A549 (cell line): Measurements from ENCODE around the gene ZNF608. TPM values are rescaled to one million over a fixed set of nuclear protein-coding genes. Genes with fewer than 3 reads are reported as not detected.

ENCODE experiments used
- ATAC-seq, 2 experiments: fragments of 200-7000 bp in 1 of 2; fragments of >200 bp in 1 of 2; cut with Nextera tagmentation in 1 of 2; cut with Tn5 transposase in 1 of 2; 3 replicates each; pipeline versions ENCODE4 v1.8.0 to v1.9.1; 2018 to 2020; ENCODE audit warnings: mild to moderate bottlenecking in 1 of 2, moderate library complexity in 1 of 2
- CTCF ChIA-PET: fragments of 300-600 bp; sonication (Branson Sonifier 250); formaldehyde crosslinking; extraction: SDS; loops from one replicate; lab custom pipeline; 2021; ENCODE audit warnings: antibody characterized with exemption, inconsistent platforms; lab: Yijun Ruan, JAX
- POLR2A ChIA-PET: fragments of 350-600 bp; formaldehyde crosslinking; extraction: SDS; loops from one replicate; lab custom pipeline; 2021; ENCODE audit warnings: antibody characterized with exemption, inconsistent platforms; lab: Yijun Ruan, JAX
- DNase-seq, 2 experiments: peaks; one replicate each; pipeline versions ENCODE4 v3.0.0 to v3.0.0-alpha.2; 2011 to 2016; ENCODE audit warnings: low read depth in 1 of 2, low spot score in 1 of 2
- FAIRE-seq: peaks from 2 replicates; lab custom pipeline; 2011; peaks lifted over from hg19 to GRCh38; lab: Jason Lieb, UNC
- H3K27ac ChIP-seq, 2 experiments: fragments of >200 bp; sonication (Bioruptor Twin); formaldehyde crosslinking; 3 replicates each; pipeline ENCODE4 v1.5.1; 2016 to 2017
- H3K4me1 ChIP-seq: fragments of >200 bp; sonication (Bioruptor Twin); formaldehyde crosslinking; 3 replicates; pipeline ENCODE4 v1.6.1; 2016
- H3K4me2 ChIP-seq: fragments of >200 bp; sonication (Bioruptor Twin); formaldehyde crosslinking; 3 replicates; pipeline ENCODE4 v1.6.1; 2016
- H3K4me3 ChIP-seq: fragments of >200 bp; sonication (Bioruptor Twin); formaldehyde crosslinking; 3 replicates; pipeline ENCODE4 v1.5.1; 2016
- H3K9me3 ChIP-seq: fragments of >200 bp; sonication (Bioruptor Twin); formaldehyde crosslinking; 3 replicates; pipeline ENCODE4 v1.6.1; 2016
- BHLHE40 ChIP-seq: IDR thresholded peaks from 2 replicates; pipeline ENCODE4 v1.6.1; 2012; ENCODE audit warnings: low read depth, low read length, inconsistent platforms
- CBX8 ChIP-seq: fragments of 200-600 bp; sonication (generic); IDR thresholded peaks from 2 replicates; pipeline ENCODE4 v1.6.1; 2016
- CEBPB ChIP-seq, 2 experiments: fragments of >200 bp in 1 of 2; sonication (Bioruptor Twin) in 1 of 2; formaldehyde crosslinking in 1 of 2; IDR thresholded peaks; 2 replicates each; pipeline ENCODE4 v1.6.1; 2012 to 2016
- CHD2 ChIP-seq: fragments of 150-350 bp; IDR thresholded peaks from 2 replicates; pipeline ENCODE4 v1.6.1; 2014; ENCODE audit warnings: low read length; ENCODE audit not compliant: partially characterized antibody
- EHF ChIP-seq: fragments of 250-450 bp; sonication (Bioruptor Pico); IDR thresholded peaks from 2 replicates; pipeline ENCODE4 v1.5.0; 2020; ENCODE audit warnings: mild to moderate bottlenecking
- EP300 ChIP-seq, 2 experiments: fragments of >200 bp; sonication (Bioruptor Twin); formaldehyde crosslinking; IDR thresholded peaks; 2 replicates in 1 of 2; 3 replicates in 1 of 2; pipeline ENCODE4 v1.6.1; 2016 to 2017
- HOXA7 ChIP-seq: fragments of 250-450 bp; sonication (Bioruptor Pico); IDR thresholded peaks from 2 replicates; pipeline ENCODE4 v1.5.0; 2020; ENCODE audit warnings: mild to moderate bottlenecking, moderate library complexity
- HOXB5 ChIP-seq: fragments of 250-450 bp; sonication (Bioruptor Pico); IDR thresholded peaks from 2 replicates; pipeline ENCODE4 v1.5.0; 2020; ENCODE audit warnings: mild to moderate bottlenecking, moderate library complexity
- JUN ChIP-seq, 2 experiments: fragments of >200 bp; sonication (Bioruptor Twin); formaldehyde crosslinking; IDR thresholded peaks; 2 replicates in 1 of 2; 3 replicates in 1 of 2; pipeline ENCODE4 v1.6.1; 2016 to 2017
- KDM5A ChIP-seq: fragments of 200-600 bp; sonication (generic); IDR thresholded peaks from 2 replicates; pipeline ENCODE4 v1.6.1; 2016; ENCODE audit warnings: antibody characterized with exemption, mild to moderate bottlenecking
- MAZ ChIP-seq: fragments of 150-350 bp; IDR thresholded peaks from 2 replicates; pipeline ENCODE4 v1.6.1; 2014; ENCODE audit warnings: antibody characterized with exemption, low read depth, low read length, borderline replicate concordance
- NPAS2 ChIP-seq: fragments of 250-450 bp; sonication (Bioruptor Pico); IDR thresholded peaks from 2 replicates; pipeline ENCODE4 v1.8.0; 2022; ENCODE audit warnings: mild to moderate bottlenecking, moderate library complexity, borderline replicate concordance
- RAD21 ChIP-seq, 2 experiments: fragments of >200 bp in 1 of 2; sonication (Bioruptor Twin) in 1 of 2; formaldehyde crosslinking in 1 of 2; IDR thresholded peaks in 1 of 2; conservative IDR thresholded peaks in 1 of 2; 2 replicates in 1 of 2; 3 replicates in 1 of 2; pipeline ENCODE4 v1.6.1; 2012 to 2018; ENCODE audit warnings: inconsistent platforms in 1 of 2
- RARB ChIP-seq: fragments of 250-450 bp; sonication (Bioruptor Pico); IDR thresholded peaks from 2 replicates; pipeline ENCODE4 v1.8.0; 2021; ENCODE audit warnings: mild to moderate bottlenecking, moderate library complexity
- RCOR1 ChIP-seq: fragments of 150-350 bp; IDR thresholded peaks from 2 replicates; pipeline ENCODE4 v1.6.1; 2014; ENCODE audit warnings: antibody characterized with exemption, low read length, low read depth
- RFX5 ChIP-seq: fragments of 450-650 bp; IDR thresholded peaks from 2 replicates; pipeline ENCODE4 v1.7.1; 2014; ENCODE audit warnings: antibody characterized with exemption, mild to moderate bottlenecking, moderate library complexity
- TFCP2L1 ChIP-seq: fragments of 250-450 bp; sonication (Bioruptor Pico); IDR thresholded peaks from 2 replicates; pipeline ENCODE4 v1.5.0; 2021; ENCODE audit warnings: mild to moderate bottlenecking
- TP53 ChIP-seq: fragments of 250-450 bp; sonication (Bioruptor Pico); IDR thresholded peaks from 2 replicates; pipeline ENCODE4 v1.5.0; 2021; ENCODE audit warnings: mild to moderate bottlenecking, moderate library complexity
- ZSCAN20 ChIP-seq: fragments of 250-450 bp; sonication (Bioruptor Pico); IDR thresholded peaks from 2 replicates; pipeline ENCODE4 v1.8.0; 2022; ENCODE audit warnings: mild to moderate bottlenecking, moderate library complexity
- WGBS: methylation state at CpG from one replicate; pipeline ENCODE4 v1.1.6; 2017; ENCODE audit errors: missing lambda C conversion rate; 5-methylcytosine and 5-hydroxymethylcytosine counted together
- polyA plus RNA-seq, 4 experiments: library from polyadenylated mRNA; depleted of rRNA in 3 of 4; stranded (reverse); fragments of >200 nt; fragmentation: RNase III in 1 of 4; extraction: RNeasy Plus Mini Kit Qiagen cat#74134 plus additional on column Dnase treatment in 1 of 4; gene quantifications; 2 replicates in 3 of 4; 3 replicates in 1 of 4; pipeline ENCODE4 v1.2.3, GENCODE V29; 2011 to 2017
- TF ChIP-seq, protein P1 (sequence below): fragments of 250-450 bp; sonication (Bioruptor Pico); IDR thresholded peaks from 2 replicates; pipeline ENCODE4 v1.5.0; 2021; ENCODE audit warnings: mild to moderate bottlenecking, moderate library complexity, borderline replicate concordance
- TF ChIP-seq, protein P2 (sequence below): fragments of >200 bp; sonication (Bioruptor Twin); formaldehyde crosslinking; IDR thresholded peaks from 3 replicates; pipeline ENCODE4 v1.5.1; 2016
- TF ChIP-seq, protein P3 (sequence below): IDR thresholded peaks from 2 replicates; pipeline ENCODE4 v1.6.1; 2012; ENCODE audit warnings: low read depth, borderline replicate concordance
- TF ChIP-seq, protein P4 (sequence below): IDR thresholded peaks from 2 replicates; pipeline ENCODE4 v1.6.1; 2012

The ZNF608 gene
- polyA plus RNA-seq, 2 of the 4 experiments (the other 2 are of a cell fraction) = 0.77 to 1.8 TPM

DNA sequence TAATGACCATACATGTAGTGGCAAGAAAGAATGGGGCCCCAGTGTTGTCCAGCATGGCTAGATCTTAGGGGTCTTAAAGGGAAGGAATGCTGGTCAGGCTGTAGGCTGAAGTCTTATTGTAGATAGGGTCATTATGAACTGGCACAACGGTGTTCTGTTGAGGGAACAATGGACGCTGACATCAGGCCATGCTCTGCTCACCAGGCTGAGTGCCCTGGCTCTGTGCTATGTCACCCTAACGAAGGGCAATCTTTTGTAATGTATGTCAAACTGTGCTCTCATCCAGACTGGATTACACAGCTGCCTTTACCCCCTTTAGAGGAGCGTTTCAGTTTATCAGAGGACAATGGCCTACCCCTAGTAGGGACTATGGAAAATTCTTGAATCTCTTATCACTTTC is 14.6 kb upstream of the ZNF608 start:
- DNase-seq = no peak
- POLR2A ChIA-PET = no interaction called here
- FAIRE-seq = no peak
- no peak for ATAC-seq
- CTCF ChIA-PET = interaction anchor here (0.9 kb wide), 1 partner anchor 71 kb away, joined by 3 read pairs; no protein-coding TSS in a partner anchor
- Histone ChIP-seq H3K4me2 (no peak overlapping the region), H3K4me3 (no peak overlapping the region), H3K27ac (no peak overlapping the region), H3K9me3 (no peaks in the 10 kb centered on the region), H3K4me1 (no peaks in the 10 kb centered on the region)
- TF ChIP-seq RFX5 = no peak
- no peak for TF ChIP-seq NPAS2 (CRISPR knock-in tag)
- no peak for TF ChIP-seq RARB (CRISPR knock-in tag)
- no peak for TF ChIP-seq CEBPB (IDR thresholded peaks at IDR 0.05)
- no peak for TF ChIP-seq TP53
- TF ChIP-seq, protein P1, sequence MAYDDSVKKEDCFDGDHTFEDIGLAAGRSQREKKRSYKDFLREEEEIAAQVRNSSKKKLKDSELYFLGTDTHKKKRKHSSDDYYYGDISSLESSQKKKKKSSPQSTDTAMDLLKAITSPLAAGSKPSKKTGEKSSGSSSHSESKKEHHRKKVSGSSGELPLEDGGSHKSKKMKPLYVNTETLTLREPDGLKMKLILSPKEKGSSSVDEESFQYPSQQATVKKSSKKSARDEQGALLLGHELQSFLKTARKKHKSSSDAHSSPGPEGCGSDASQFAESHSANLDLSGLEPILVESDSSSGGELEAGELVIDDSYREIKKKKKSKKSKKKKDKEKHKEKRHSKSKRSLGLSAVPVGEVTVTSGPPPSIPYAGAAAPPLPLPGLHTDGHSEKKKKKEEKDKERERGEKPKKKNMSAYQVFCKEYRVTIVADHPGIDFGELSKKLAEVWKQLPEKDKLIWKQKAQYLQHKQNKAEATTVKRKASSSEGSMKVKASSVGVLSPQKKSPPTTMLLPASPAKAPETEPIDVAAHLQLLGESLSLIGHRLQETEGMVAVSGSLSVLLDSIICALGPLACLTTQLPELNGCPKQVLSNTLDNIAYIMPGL (CRISPR knock-in tag) = no peak
- no peak for TF ChIP-seq TFCP2L1 (CRISPR knock-in tag)
- no peak for TF ChIP-seq EHF (CRISPR knock-in tag)
- TF ChIP-seq HOXB5 (CRISPR knock-in tag) = no peak
- TF ChIP-seq CBX8 = no peak
- TF ChIP-seq KDM5A = no peak
- no peak for TF ChIP-seq CHD2
- no peak for TF ChIP-seq RCOR1
- no peak for TF ChIP-seq BHLHE40
- TF ChIP-seq, protein P2, sequence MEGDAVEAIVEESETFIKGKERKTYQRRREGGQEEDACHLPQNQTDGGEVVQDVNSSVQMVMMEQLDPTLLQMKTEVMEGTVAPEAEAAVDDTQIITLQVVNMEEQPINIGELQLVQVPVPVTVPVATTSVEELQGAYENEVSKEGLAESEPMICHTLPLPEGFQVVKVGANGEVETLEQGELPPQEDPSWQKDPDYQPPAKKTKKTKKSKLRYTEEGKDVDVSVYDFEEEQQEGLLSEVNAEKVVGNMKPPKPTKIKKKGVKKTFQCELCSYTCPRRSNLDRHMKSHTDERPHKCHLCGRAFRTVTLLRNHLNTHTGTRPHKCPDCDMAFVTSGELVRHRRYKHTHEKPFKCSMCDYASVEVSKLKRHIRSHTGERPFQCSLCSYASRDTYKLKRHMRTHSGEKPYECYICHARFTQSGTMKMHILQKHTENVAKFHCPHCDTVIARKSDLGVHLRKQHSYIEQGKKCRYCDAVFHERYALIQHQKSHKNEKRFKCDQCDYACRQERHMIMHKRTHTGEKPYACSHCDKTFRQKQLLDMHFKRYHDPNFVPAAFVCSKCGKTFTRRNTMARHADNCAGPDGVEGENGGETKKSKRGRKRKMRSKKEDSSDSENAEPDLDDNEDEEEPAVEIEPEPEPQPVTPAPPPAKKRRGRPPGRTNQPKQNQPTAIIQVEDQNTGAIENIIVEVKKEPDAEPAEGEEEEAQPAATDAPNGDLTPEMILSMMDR = no peak
- TF ChIP-seq RAD21 (conservative IDR thresholded peaks at IDR 0.05 in 1 of 2, IDR thresholded peaks at IDR 0.05 in 1 of 2) = no peak
- TF ChIP-seq, protein P3, sequence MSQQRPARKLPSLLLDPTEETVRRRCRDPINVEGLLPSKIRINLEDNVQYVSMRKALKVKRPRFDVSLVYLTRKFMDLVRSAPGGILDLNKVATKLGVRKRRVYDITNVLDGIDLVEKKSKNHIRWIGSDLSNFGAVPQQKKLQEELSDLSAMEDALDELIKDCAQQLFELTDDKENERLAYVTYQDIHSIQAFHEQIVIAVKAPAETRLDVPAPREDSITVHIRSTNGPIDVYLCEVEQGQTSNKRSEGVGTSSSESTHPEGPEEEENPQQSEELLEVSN = no peak
- 71% methylated on average over 4 of the region's 4 CpGs for WGBS

DNA sequence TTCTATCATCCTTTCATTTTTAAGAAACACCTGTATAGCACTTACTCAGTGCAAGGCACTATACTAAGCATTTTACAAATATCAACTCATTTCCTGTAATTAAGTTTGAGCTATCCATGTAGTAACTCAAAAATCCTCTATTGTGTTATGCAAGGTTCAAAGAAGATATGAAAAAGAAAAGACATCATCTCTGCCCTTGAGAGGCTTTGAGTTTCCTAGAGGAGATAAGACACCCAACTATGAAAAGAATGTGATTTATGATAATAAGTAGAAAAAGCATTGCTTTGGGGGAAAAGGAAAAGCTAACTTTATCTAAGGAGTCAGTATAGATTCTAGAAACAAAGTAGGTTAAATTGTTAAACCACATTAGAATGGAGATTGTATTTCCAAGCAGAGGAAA is 14.2 kb upstream of the ZNF608 start:
- ChIA-PET POLR2A (no interaction called here), CTCF (interaction anchor here (0.9 kb wide), 1 partner anchor 71 kb away, joined by 3 read pairs; no protein-coding TSS in a partner anchor)
- no peaks in the 10 kb centered on the region for H3K4me1 ChIP-seq
- no peaks in the 10 kb centered on the region for H3K9me3 ChIP-seq
- FAIRE-seq (no peak), ATAC-seq (no peak), DNase-seq (no peak)
- H3K4me2 ChIP-seq = no peak overlapping the region
- no peak overlapping the region for H3K27ac ChIP-seq
- no peak overlapping the region for H3K4me3 ChIP-seq
- no peak for TF ChIP-seq EHF (CRISPR knock-in tag)
- no peak for TF ChIP-seq TFCP2L1 (CRISPR knock-in tag)
- no peak for TF ChIP-seq HOXB5 (CRISPR knock-in tag)
- TF ChIP-seq EP300 (IDR thresholded peaks at IDR 0.05) = no peak
- no peak for TF ChIP-seq ZSCAN20
- TF ChIP-seq, protein P4, sequence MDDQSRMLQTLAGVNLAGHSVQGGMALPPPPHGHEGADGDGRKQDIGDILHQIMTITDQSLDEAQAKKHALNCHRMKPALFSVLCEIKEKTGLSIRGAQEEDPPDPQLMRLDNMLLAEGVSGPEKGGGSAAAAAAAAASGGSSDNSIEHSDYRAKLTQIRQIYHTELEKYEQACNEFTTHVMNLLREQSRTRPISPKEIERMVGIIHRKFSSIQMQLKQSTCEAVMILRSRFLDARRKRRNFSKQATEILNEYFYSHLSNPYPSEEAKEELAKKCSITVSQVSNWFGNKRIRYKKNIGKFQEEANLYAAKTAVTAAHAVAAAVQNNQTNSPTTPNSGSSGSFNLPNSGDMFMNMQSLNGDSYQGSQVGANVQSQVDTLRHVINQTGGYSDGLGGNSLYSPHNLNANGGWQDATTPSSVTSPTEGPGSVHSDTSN = no peak
- no peak for TF ChIP-seq JUN (IDR thresholded peaks at IDR 0.05)
- TF ChIP-seq HOXA7 (CRISPR knock-in tag) = no peak
- no peak for TF ChIP-seq MAZ
- TF ChIP-seq RFX5 = no peak
